HEK293 (cell line): ENCODE data around the gene LRBA.

Experiments used
- IKZF3 ChIP-seq: fragments of 450-650 bp; IDR thresholded peaks from 2 replicates; pipeline ENCODE4 v1.5.0; 2018; ENCODE audit warnings: missing biosample characterization, mild to moderate bottlenecking, missing genetic modification characterization, moderate library complexity
- ZBTB6 ChIP-seq: fragments of 450-650 bp; formaldehyde crosslinking; IDR thresholded peaks from 2 replicates; pipeline ENCODE4 v1.5.1; 2017; ENCODE audit warnings: missing biosample characterization, missing genetic modification characterization
- ZNF366 ChIP-seq: fragments of 450-650 bp; formaldehyde crosslinking; conservative IDR thresholded peaks from 2 replicates; pipeline ENCODE4 v1.5.1; 2016; ENCODE audit warnings: missing biosample characterization, missing genetic modification characterization
- ZNF423 ChIP-seq: fragments of 450-650 bp; formaldehyde crosslinking; IDR thresholded peaks from 2 replicates; pipeline ENCODE4 v1.5.1; 2016; ENCODE audit warnings: missing biosample characterization, missing genetic modification characterization
- ZNF473 ChIP-seq: fragments of 450-650 bp; formaldehyde crosslinking; IDR thresholded peaks from 2 replicates; pipeline ENCODE4 v1.5.1; 2017; ENCODE audit warnings: missing biosample characterization, missing genetic modification characterization
- ZNF692 ChIP-seq: fragments of 450-650 bp; formaldehyde crosslinking; IDR thresholded peaks from 2 replicates; pipeline ENCODE4 v1.5.1; 2016; ENCODE audit warnings: missing biosample characterization, missing genetic modification characterization
- ZNF704 ChIP-seq: fragments of 450-650 bp; formaldehyde crosslinking; IDR thresholded peaks from 2 replicates; pipeline ENCODE4 v1.5.1; 2016; ENCODE audit warnings: missing biosample characterization, missing genetic modification characterization
- ZNF747 ChIP-seq: fragments of 450-650 bp; formaldehyde crosslinking; IDR thresholded peaks from 2 replicates; pipeline ENCODE4 v1.5.1; 2016; ENCODE audit warnings: missing biosample characterization, missing genetic modification characterization
- ZNF830 ChIP-seq: fragments of 450-650 bp; IDR thresholded peaks from 2 replicates; pipeline ENCODE4 v1.5.0; 2018; ENCODE audit warnings: missing biosample characterization, missing genetic modification characterization, low read depth, mild to moderate bottlenecking, moderate library complexity
- TF ChIP-seq, protein P1 (sequence below): fragments of 450-650 bp; formaldehyde crosslinking; IDR thresholded peaks from 2 replicates; pipeline ENCODE4 v1.5.1; 2016; ENCODE audit warnings: missing biosample characterization, missing genetic modification characterization

GRCh38 chr4:150906987-150907633 is 108.0 kb downstream of the LRBA start:
- TF ChIP-seq, protein P1, sequence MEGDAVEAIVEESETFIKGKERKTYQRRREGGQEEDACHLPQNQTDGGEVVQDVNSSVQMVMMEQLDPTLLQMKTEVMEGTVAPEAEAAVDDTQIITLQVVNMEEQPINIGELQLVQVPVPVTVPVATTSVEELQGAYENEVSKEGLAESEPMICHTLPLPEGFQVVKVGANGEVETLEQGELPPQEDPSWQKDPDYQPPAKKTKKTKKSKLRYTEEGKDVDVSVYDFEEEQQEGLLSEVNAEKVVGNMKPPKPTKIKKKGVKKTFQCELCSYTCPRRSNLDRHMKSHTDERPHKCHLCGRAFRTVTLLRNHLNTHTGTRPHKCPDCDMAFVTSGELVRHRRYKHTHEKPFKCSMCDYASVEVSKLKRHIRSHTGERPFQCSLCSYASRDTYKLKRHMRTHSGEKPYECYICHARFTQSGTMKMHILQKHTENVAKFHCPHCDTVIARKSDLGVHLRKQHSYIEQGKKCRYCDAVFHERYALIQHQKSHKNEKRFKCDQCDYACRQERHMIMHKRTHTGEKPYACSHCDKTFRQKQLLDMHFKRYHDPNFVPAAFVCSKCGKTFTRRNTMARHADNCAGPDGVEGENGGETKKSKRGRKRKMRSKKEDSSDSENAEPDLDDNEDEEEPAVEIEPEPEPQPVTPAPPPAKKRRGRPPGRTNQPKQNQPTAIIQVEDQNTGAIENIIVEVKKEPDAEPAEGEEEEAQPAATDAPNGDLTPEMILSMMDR (tag by site-specific recombination) = no peak
- TF ChIP-seq IKZF3 (no peak), ZNF473 (tag by site-specific recombination) (no peak), ZNF830 (tag by site-specific recombination) (no peak), ZNF366 (no peak), ZNF704 (tag by site-specific recombination) (no peak), ZNF423 (no peak), ZBTB6 (tag by site-specific recombination) (no peak), ZNF747 (tag by site-specific recombination) (no peak), ZNF692 (tag by site-specific recombination) (no peak)
